GM12892 (cell line): ENCODE data around the gene SSTR1.

Source experiments
- DNase-seq: peaks from one replicate; pipeline ENCODE4 v3.0.0; 2011; ENCODE audit not compliant: insufficient read length
- FAIRE-seq: peaks from 2 replicates; lab custom pipeline; 2011; peaks lifted over from hg19 to GRCh38; lab: Jason Lieb, UNC
- POLR2A ChIP-seq: IDR thresholded peaks from 2 replicates; pipeline ENCODE4 v1.6.1; 2011; ENCODE audit warnings: low read depth, low read length, control low read depth
- POLR2AphosphoS5 ChIP-seq: IDR thresholded peaks from 2 replicates; pipeline ENCODE4 v1.6.1; 2011; ENCODE audit warnings: low read depth, low read length, control low read depth
- TAF1 ChIP-seq: IDR thresholded peaks from 2 replicates; pipeline ENCODE4 v1.6.1; 2011; ENCODE audit warnings: low read depth, mild to moderate bottlenecking, control low read depth, low read length, borderline replicate concordance

SSTR1 gene

DNA sequence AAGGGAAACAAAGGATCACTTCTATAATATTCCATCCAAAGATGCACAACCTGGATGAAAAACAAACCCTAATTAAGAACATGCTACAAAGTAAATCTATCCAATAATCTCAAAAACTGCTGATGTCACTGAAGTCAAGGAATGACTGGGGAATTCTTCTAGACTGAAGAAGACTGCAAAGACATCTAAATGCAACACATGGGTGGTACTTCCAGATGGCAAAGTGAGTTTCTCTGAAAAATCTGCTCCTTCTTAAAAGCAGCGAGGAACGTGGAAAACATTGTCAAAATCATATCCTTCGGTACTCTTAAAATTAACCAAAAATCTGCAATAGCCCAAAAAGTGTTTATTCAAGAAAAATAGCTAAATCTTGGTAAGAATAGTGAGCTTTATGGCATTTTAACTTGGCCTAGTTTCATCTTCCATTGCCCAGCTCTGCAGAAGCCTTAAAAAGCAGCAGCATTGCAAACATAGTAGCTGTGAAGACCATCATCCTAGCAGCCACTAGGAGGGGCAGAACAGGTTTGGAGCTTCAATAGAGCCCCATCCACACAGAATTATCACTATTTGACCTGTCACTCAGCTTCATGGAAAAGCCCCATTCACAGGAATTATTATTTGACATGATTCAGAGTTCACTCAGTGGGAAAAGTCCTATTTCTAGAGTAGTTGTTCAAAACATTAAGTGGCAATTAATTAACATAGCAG is 40.8 kb downstream of the SSTR1 start:
- TF ChIP-seq POLR2A (no peak), POLR2AphosphoS5 (no peak), TAF1 (no peak)
- DNase-seq (no peak), FAIRE-seq (no peak)

DNA sequence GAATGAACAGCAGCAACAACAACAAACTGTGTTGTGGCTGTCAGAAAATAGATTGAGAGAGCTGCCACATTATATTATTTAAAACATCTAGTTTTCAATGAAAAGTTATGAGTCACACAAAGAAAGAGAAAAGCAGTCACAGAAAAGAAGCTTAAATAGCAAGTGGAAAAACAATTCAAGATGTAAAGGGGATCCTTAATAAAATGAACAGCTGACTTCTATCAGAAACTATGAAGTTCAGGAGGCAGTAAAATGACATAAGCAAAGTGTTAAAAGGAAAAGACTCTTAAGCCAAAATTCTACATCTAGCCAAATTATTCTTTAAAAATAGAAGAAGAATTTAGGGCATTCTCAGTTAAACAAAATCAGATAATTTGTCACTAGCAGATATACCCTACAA is 42.6 kb downstream of the SSTR1 start:
- DNase-seq: no peak
- FAIRE-seq: no peak

DNA sequence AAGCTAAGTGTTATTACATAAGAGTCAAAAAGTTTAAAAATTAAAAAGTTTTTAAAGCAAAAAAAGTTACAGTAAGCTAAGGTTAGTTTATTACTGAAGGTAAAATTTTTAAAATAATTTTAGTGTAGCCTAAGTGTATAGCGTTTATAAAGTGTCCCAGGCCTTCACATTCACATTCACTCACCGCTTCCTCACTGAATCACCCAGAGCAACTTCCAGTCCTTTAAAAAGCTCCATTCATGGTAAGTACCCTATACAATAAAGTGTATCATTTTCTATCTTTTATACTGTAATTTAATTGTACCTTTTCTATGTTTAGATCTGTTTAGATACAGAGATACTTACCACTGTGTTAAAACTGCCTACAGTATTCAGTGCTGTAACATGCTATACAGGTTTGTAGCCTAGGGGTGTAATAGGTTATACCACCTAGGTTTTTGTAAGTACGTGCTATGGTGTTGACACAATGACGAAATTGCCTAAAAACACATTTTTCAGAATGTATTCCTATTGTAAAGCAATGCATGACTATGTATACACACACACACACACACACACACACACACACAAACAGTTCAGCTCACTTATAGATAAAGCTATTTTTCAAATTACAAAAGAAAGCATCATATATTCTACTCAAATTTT is 44.5 kb downstream of the SSTR1 start:
- TF ChIP-seq TAF1 (no peak), POLR2A (no peak), POLR2AphosphoS5 (no peak)
- no peak for FAIRE-seq
- no peak for DNase-seq

More for the DNA sequence above, 42.6 kb downstream of the SSTR1 start:
- no peak for TF ChIP-seq POLR2A
- TF ChIP-seq TAF1: no peak
- no peak for TF ChIP-seq POLR2AphosphoS5

DNA sequence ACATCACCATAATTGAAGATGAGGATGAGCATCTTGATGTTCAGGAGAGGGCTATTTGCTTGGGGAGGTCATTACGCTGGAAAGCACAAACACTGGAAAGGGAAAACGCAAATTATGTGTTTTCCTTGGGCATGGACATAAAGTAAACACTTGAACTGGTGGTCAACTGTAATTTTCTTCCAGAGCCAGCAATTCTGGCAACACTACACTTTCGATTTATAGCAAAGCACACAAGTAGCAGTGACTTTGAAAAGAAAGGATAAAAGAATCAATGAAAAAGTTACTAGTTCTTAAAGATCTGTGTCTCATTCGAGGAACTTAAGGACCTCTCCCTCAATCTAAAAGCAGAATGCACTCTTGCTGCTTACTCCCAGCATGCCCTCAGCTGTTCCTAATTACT is 46.0 kb downstream of the SSTR1 start:
- DNase-seq (no peak), FAIRE-seq (no peak)
- TF ChIP-seq POLR2AphosphoS5 (no peak), POLR2A (no peak), TAF1 (no peak)

DNA sequence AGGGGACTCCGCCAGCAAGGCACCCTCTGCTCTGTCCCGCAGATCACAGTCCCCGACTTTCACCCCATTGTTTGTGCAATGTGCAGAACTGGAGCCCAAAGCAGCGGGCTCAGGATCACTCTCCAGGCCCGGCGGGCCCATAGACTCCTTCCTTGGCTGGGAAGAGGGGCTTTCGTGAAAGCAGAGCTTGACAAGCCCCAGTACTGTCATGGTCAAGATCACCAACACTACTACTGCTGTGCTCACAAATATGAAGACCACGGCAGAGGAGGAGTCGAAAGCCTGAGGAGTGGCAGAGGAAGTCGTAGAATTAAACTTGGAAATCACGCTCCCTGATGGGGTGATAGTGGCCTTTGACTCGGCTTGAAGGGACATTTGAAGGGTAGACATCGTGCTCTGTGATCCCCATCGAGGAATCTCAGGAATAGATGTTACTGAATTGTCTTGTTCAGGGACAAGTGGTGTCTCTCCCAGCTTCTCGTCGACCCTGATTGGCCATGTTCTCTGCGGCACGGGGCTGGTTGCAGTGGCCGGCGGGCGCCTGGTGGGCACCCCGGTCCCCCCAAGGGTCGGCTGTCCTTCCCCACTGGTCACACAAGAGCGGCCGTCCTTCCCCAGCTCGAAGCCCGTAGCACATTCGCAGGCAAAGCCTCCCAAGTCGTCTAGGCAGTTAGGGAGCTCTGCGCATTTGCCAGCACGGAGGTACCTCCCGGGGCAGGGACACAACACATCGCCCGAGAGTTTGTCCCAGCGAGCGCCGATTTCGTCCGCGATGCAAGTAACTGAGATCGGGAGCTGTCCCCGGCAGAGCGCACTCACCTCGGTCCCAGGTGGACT is 47.1 kb downstream of the SSTR1 start:
- DNase-seq: no peak
- TF ChIP-seq POLR2AphosphoS5: no peak
- no peak for TF ChIP-seq TAF1
- no peak for TF ChIP-seq POLR2A
- FAIRE-seq: no peak

DNA sequence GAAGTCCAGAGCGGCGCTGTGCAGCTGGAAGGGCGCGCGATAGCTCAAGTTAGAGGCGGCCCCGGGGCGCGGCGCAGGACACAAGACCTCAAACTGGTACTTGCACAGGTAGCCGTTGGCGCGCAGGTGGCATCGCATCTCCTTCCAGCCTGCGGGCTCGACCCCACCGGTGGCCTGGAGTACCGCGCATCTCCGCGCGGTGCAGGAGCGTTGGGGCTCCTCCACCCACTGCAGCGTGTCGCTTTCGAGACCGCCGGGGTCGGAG is 47.6 kb downstream of the SSTR1 start:
- DNase-seq (no peak), FAIRE-seq (no peak)
- TF ChIP-seq POLR2AphosphoS5 (no peak), TAF1 (no peak), POLR2A (no peak)

DNA sequence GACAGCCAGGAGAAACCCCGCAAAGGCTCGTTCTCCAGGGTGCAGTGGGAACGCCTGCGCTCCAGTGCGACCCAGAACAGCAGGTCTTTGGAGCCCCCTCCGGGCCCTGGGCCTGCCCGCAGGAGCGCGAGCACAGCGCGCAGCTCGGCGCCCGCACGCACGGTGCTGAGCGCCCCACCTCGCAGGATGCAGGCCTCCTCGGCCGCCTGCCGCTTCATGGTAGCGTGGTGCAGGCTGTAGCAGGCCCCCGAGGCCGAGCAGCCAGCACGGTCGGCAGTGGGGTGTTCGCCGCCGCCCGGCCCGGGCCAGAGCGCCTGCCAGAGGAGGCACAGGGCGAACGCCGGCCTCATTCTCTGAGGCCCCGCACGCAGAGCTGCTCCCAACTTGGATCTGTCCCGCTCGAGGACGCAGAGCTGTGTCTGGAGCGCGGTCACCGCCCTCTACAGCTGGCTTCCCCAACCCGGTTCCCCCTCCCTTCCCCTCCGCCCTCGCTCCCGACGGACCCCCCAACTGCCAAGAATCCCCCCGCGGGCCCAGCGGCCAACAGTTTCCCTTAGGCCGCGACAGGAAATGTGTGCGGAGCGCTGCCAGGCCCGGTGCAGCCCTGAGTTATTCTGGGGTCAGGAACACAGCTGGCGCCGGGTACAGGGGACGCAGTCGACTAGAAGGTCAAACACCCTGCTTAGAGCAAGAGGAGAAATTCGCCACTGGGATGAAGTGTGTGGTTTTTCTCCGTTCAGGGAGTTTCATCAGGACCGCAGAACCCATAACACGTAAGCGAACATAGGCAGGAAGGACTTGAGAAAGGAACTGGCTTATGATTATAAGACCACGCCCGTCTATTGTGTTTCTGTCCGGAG is 48.2 kb downstream of the SSTR1 start, which contains the start of gene CLEC14A:
CLEC14A (minus strand) TSS at position 421 of the 860 bp plus-strand sequence; CDS start at position 350, 71 bp downstream.
- FAIRE-seq (no peak), DNase-seq (no peak)
- no peak for TF ChIP-seq POLR2AphosphoS5
- no peak for TF ChIP-seq POLR2A
- no peak for TF ChIP-seq TAF1

DNA sequence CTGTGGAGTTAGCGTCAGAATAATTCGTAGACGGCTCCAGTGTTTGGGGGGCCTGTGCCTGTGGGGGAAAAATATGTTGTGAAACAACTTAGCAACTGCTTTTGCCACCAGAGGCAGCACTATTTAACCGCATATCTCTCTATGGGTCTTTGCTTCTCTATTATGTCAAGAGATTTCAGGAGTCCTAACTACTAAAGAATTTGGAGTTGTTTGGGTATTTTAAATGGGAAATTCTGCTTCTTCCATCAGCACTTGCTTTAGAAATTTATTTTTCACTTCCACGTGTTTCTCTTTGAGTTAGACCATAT is 48.8 kb downstream of the SSTR1 start:
- FAIRE-seq (no peak), DNase-seq (no peak)
- TF ChIP-seq TAF1 (no peak), POLR2AphosphoS5 (no peak), POLR2A (no peak)

DNA sequence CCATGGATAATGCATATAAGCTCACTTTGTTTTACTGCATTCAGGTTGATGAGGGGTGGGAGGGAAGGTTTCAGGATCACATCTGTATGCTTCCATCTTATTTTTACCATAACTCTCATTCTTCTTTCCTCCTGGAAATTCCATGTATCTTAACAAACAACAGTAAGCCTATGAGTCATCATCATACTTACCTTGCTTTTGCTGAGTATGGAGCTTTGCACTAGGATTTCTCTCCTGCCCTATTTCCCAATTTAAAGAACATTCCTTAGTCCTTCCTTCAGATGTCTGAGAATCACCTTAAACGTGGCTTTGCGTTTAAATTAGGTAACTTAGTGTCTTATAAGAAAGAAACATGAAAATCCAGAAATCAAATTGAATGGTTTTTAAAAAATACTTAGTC is 49.8 kb downstream of the SSTR1 start:
- TF ChIP-seq TAF1 (no peak), POLR2A (no peak), POLR2AphosphoS5 (no peak)
- DNase-seq (no peak), FAIRE-seq (no peak)

DNA sequence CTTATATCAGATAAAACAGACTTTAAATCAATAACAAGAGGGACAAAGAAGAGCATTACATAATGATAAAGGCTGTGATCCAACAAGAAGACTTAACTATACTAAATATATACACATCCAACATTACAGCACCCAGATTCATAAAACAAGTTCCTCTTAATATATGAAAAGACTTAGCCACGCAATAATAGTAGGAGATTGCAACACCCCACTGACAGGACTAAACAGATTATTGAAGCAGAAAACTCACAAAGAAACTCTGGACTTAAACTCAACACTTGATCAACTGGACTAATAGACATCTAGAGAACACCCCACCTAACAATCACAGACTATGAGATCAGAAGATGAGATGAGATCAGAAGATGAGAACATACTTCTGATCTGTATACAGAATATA is 53.9 kb downstream of the SSTR1 start:
- TF ChIP-seq POLR2A (no peak), TAF1 (no peak), POLR2AphosphoS5 (no peak)
- FAIRE-seq (no peak), DNase-seq (no peak)
